Measurements from ENCODE around the gene STK4. TPM values are rescaled to one million over a fixed set of nuclear protein-coding genes. Genes with fewer than 3 reads are reported as not detected.

The STK4 gene
- total RNA-seq, 1 experiment from 2014 or later, result 41.2 TPM

GRCh38 chr20:45055056-45055455 lies 88.7 kb downstream of the STK4 start (continued):
- no peak for TF ChIP-seq ZBTB21 (CRISPR knock-in tag; IDR thresholded peaks at IDR 0.05; ENCODE audit: borderline replicate concordance)
- no peak for TF ChIP-seq GRHL2 (CRISPR knock-in tag; IDR thresholded peaks at IDR 0.05; ENCODE audit: insufficient replicate concordance, severe bottlenecking)
- TF ChIP-seq JUN (CRISPR knock-in tag; IDR thresholded peaks at IDR 0.05), result no peak

- TF ChIP-seq IRF1 (CRISPR knock-in tag; IDR thresholded peaks at IDR 0.05) (no peak), EMX1 (CRISPR knock-in tag; IDR thresholded peaks at IDR 0.05) (no peak), SMAD4 (CRISPR knock-in tag; IDR thresholded peaks at IDR 0.05) (no peak), ELF4 (CRISPR knock-in tag; IDR thresholded peaks at IDR 0.05; ENCODE audit: low read depth) (no peak), FOXP1 (CRISPR knock-in tag; IDR thresholded peaks at IDR 0.05; ENCODE audit: borderline replicate concordance) (no peak), MAX (CRISPR knock-in tag; IDR thresholded peaks at IDR 0.05) (no peak)
- DNase-seq (ENCODE audit: low spot score) (no peak), ATAC-seq (no peak)
- Mint-ChIP-seq H3K36me3 (no peaks in the 10 kb centered on the region), H3K27me3 (ENCODE audit: low read depth) (no peaks in the 10 kb centered on the region), H3K4me1 (peaks cover 21% of the 10 kb centered on the region), H3K27ac (no peak overlapping the region), H3K4me3 (no peak overlapping the region), H3K9me3 (no peaks in the 10 kb centered on the region)
- ChIA-PET CTCF (interaction anchor here (5.1 kb wide), 1 partner anchor 12 kb away, joined by 37 read pairs; no protein-coding TSS in a partner anchor), POLR2A (no interaction called here)
Measured at GRCh38 chr20:45056473-45057173, 90.3 kb downstream of the STK4 start.

GRCh38 chr20:45058168-45058850 lies 92.0 kb downstream of the STK4 start:
- Mint-ChIP-seq H3K4me3 (no peak overlapping the region), H3K36me3 (peaks cover 5% of the 10 kb centered on the region), H3K27ac (peak overlapping the region; percentile 46; the same call in 1 of the 2 replicates), H3K9me3 (peaks cover 1% of the 10 kb centered on the region; the same call in 1 of the 2 replicates), H3K4me1 (peaks cover 11% of the 10 kb centered on the region), H3K27me3 (ENCODE audit: low read depth) (no peaks in the 10 kb centered on the region)
- no peak for ATAC-seq
- no peak for DNase-seq (ENCODE audit: low spot score)
- no peak for TF ChIP-seq ZNF317 (CRISPR knock-in tag; IDR thresholded peaks at IDR 0.05; ENCODE audit: borderline replicate concordance, low read depth)
- no peak for TF ChIP-seq SOX15 (CRISPR knock-in tag; IDR thresholded peaks at IDR 0.05)
- TF ChIP-seq ZBTB43 (CRISPR knock-in tag; IDR thresholded peaks at IDR 0.05), result no peak
- no peak for TF ChIP-seq KAT7 (CRISPR knock-in tag; IDR thresholded peaks at IDR 0.05; ENCODE audit: borderline replicate concordance)
- no peak for TF ChIP-seq ZNF512 (CRISPR knock-in tag; IDR thresholded peaks at IDR 0.05; ENCODE audit: borderline replicate concordance)
- TF ChIP-seq FOXJ3 (CRISPR knock-in tag; IDR thresholded peaks at IDR 0.05; ENCODE audit: borderline replicate concordance), result no peak
- TF ChIP-seq IRF2 (CRISPR knock-in tag; IDR thresholded peaks at IDR 0.05; ENCODE audit: borderline replicate concordance, low read depth), result no peak
- no peak for TF ChIP-seq CTCF (IDR thresholded peaks at IDR 0.05)
- TF ChIP-seq NFE2L1 (CRISPR knock-in tag; IDR thresholded peaks at IDR 0.05), result no peak
- no peak for TF ChIP-seq AFF4 (CRISPR knock-in tag; IDR thresholded peaks at IDR 0.05; ENCODE audit: borderline replicate concordance)
- TF ChIP-seq ZSCAN18 (CRISPR knock-in tag; IDR thresholded peaks at IDR 0.05), result no peak
- ChIA-PET POLR2A (no interaction called here), CTCF (interaction anchor here (1.5 kb wide), 1 partner anchor 14 kb away, joined by 5 read pairs; no protein-coding TSS in a partner anchor)
